Hepatocyte (in vitro differentiated cells): Measurements from ENCODE around the gene SOST. TPM values are rescaled to one million over a fixed set of nuclear protein-coding genes. Genes with fewer than 3 reads are reported as not detected.
"Not testable (repeated sequence)": the region's sequence is repeated elsewhere in the genome, so short reads cannot be mapped to it uniquely, and the experiment has no call there.

Experiments
- DNase-seq: peaks from one replicate; pipeline ENCODE4 v3.0.0-alpha.2; 2016; ENCODE audit warnings: low spot score
- H2AFZ ChIP-seq: fragments of 200-600 bp; sonication (generic); 2 replicates; pipeline ENCODE4 v1.6.0; 2016; ENCODE audit warnings: antibody characterized with exemption, mild to moderate bottlenecking
- H3K27ac ChIP-seq: fragments of 200-600 bp; sonication (generic); 2 replicates; pipeline ENCODE4 v1.5.1; 2016; ENCODE audit warnings: mild to moderate bottlenecking
- H3K27me3 ChIP-seq: fragments of 200-600 bp; sonication (generic); 2 replicates; pipeline ENCODE4 v1.6.1; 2016
- H3K36me3 ChIP-seq: fragments of 200-600 bp; sonication (generic); replicated peaks from 2 replicates; pipeline ENCODE4 v1.5.1; 2016; ENCODE audit warnings: low read depth; ENCODE audit not compliant: insufficient read depth
- H3K4me1 ChIP-seq: fragments of 200-600 bp; sonication (generic); 2 replicates; pipeline ENCODE4 v1.5.1; 2016; ENCODE audit warnings: mild to moderate bottlenecking, moderate library complexity; ENCODE audit not compliant: insufficient read depth
- H3K4me2 ChIP-seq: fragments of 200-600 bp; sonication (generic); 2 replicates; pipeline ENCODE4 v1.6.0; 2016
- H3K4me3 ChIP-seq: fragments of 200-600 bp; sonication (generic); 2 replicates; pipeline ENCODE4 v1.5.1; 2016; ENCODE audit warnings: mild to moderate bottlenecking
- H3K79me2 ChIP-seq: fragments of 200-600 bp; sonication (generic); 2 replicates; pipeline ENCODE4 v1.6.0; 2017; ENCODE audit warnings: mild to moderate bottlenecking
- H3K9me2 ChIP-seq: fragments of 200-600 bp; sonication (generic); replicated peaks from 2 replicates; pipeline ENCODE4 v1.6.0; 2017; ENCODE audit warnings: mild to moderate bottlenecking; ENCODE audit not compliant: insufficient read depth
- H3K9me3 ChIP-seq: fragments of 200-600 bp; sonication (generic); 2 replicates; pipeline ENCODE4 v1.5.1; 2016; ENCODE audit warnings: low read depth, mild to moderate bottlenecking
- H4K20me1 ChIP-seq: fragments of 200-600 bp; sonication (generic); 2 replicates; pipeline ENCODE4 v1.6.0; 2016; ENCODE audit warnings: mild to moderate bottlenecking; ENCODE audit not compliant: insufficient read depth, poor library complexity, severe bottlenecking
- EZH2 ChIP-seq: fragments of 200-600 bp; sonication (generic); IDR thresholded peaks from 2 replicates; pipeline ENCODE4 v1.6.1; 2016; ENCODE audit warnings: antibody characterized with exemption, mild to moderate bottlenecking, borderline replicate concordance
- EZH2phosphoT487 ChIP-seq: fragments of 200-600 bp; sonication (generic); IDR thresholded peaks from one replicate; pipeline ENCODE4 v1.6.1; 2018; ENCODE audit warnings: antibody characterized with exemption, mild to moderate bottlenecking, low read depth, moderate library complexity; ENCODE audit not compliant: unreplicated experiment, severe bottlenecking
- WGBS: methylation state at CpG from one replicate; pipeline ENCODE4 v1.1.6; 2016; ENCODE audit warnings: low lambda C conversion rate; ENCODE audit errors: missing lambda C conversion rate; 5-methylcytosine and 5-hydroxymethylcytosine counted together
- polyA plus RNA-seq: library from polyadenylated mRNA; unstranded; fragments of >200 nt; fragmentation: Nextera tagmentation; extraction: Ambion mirVana; gene quantifications from 2 replicates; pipeline ENCODE4 v1.2.1, GENCODE V29; 2016
- total RNA-seq: library from RNA; depleted of rRNA; stranded (reverse); fragments of >200 nt; gene quantifications from 2 replicates; pipeline ENCODE4 v1.2.3, GENCODE V29; 2014
- TF ChIP-seq, protein P1 (sequence below): fragments of 200-600 bp; sonication (generic); IDR thresholded peaks from 2 replicates; pipeline ENCODE4 v1.5.1; 2016; ENCODE audit warnings: antibody characterized with exemption, mild to moderate bottlenecking; ENCODE audit not compliant: poor library complexity

SOST gene
- total and polyA plus RNA-seq, 2 experiments from 2014 or later = not detected

DNA sequence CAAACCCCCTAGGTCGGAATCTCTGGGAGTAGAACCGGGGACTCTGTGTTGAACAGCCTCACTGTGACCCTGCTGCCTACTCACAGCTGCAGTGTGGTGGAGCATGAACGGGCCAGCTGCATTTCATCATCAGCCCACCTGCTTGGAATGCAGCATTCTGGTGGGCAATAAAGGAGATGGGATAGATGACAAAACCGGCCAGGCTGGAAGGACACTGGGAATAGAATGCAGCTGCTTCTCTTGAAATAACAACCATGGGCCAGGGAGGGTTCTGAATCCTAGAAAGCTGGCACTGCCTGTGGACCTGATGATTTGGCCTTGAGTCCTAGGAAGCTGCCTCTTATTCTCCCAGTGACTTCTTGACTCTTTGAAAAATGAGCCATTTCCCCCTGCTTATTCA lies 45.2 kb upstream of the SOST start:
- H4K20me1 ChIP-seq = no peaks in the 10 kb centered on the region
- no peaks in the 10 kb centered on the region for H3K79me2 ChIP-seq
- H3K27ac ChIP-seq = no peak overlapping the region
- H2AFZ ChIP-seq = no peak overlapping the region
- H3K4me1 ChIP-seq = no peaks in the 10 kb centered on the region
- DNase-seq = no peak
- WGBS = 48% methylated on average over 4 of the region's 4 CpGs
- TF ChIP-seq EZH2 = no peak
- TF ChIP-seq EZH2phosphoT487 = no peak
- TF ChIP-seq, protein P1, sequence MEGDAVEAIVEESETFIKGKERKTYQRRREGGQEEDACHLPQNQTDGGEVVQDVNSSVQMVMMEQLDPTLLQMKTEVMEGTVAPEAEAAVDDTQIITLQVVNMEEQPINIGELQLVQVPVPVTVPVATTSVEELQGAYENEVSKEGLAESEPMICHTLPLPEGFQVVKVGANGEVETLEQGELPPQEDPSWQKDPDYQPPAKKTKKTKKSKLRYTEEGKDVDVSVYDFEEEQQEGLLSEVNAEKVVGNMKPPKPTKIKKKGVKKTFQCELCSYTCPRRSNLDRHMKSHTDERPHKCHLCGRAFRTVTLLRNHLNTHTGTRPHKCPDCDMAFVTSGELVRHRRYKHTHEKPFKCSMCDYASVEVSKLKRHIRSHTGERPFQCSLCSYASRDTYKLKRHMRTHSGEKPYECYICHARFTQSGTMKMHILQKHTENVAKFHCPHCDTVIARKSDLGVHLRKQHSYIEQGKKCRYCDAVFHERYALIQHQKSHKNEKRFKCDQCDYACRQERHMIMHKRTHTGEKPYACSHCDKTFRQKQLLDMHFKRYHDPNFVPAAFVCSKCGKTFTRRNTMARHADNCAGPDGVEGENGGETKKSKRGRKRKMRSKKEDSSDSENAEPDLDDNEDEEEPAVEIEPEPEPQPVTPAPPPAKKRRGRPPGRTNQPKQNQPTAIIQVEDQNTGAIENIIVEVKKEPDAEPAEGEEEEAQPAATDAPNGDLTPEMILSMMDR = no peak
- no peaks in the 10 kb centered on the region for H3K9me2 ChIP-seq
- no peaks in the 10 kb centered on the region for H3K36me3 ChIP-seq
- no peak overlapping the region for H3K4me3 ChIP-seq
- no peak overlapping the region for H3K4me2 ChIP-seq
- H3K27me3 ChIP-seq = no peaks in the 10 kb centered on the region
- H3K9me3 ChIP-seq = no peaks in the 10 kb centered on the region

DNA sequence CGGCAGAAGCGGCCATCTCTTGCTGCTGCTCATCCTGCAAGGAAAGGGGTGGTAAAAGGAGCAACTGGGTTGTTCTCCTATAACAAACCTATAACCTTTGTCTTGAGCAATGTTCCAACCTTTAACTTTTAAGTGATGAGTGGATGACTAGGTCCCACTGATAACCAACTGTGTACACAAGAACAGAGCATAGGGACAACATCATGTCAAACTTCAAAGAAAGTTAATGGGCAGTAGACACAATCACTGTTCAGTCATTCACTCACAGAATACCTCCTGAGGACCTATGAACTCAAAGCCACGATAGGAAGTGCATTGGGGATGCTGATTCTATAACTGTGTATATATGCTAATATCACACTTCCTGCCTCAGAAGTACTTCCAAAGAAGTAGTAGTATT lies 43.3 kb upstream of the SOST start:
- Histone ChIP-seq H3K27ac (no peak overlapping the region), H4K20me1 (no peaks in the 10 kb centered on the region), H3K4me2 (no peak overlapping the region), H3K4me1 (no peaks in the 10 kb centered on the region), H2AFZ (no peak overlapping the region), H3K79me2 (no peaks in the 10 kb centered on the region), H3K36me3 (no peaks in the 10 kb centered on the region), H3K27me3 (no peaks in the 10 kb centered on the region), H3K9me3 (no peaks in the 10 kb centered on the region), H3K9me2 (no peaks in the 10 kb centered on the region), H3K4me3 (no peak overlapping the region)
- DNase-seq = no peak
- WGBS = 81% methylated on average over 3 of the region's 3 CpGs
- no peak for TF ChIP-seq EZH2
- TF ChIP-seq, protein P1 = no peak
- TF ChIP-seq EZH2phosphoT487 = no peak

DNA sequence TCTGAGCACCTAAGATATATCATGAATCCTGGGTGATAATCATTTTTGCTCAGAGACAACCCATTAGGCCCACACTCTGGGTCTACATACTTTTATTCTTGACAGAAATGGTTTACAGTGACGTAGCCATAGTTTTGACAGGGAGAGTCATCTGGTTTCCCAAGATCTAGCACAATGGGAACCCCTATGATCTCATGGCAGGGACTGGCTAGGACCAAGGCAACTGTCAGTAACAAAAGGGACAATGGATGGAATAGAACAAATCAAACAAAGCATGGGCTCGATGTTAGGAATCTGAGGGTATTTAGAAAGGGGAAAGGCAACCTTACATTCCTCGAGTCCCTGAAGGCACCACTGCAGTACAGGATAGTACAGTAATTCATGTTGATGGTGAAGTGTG lies 42.1 kb upstream of the SOST start:
- no peaks in the 10 kb centered on the region for H3K79me2 ChIP-seq
- no peak for DNase-seq
- H3K9me2 ChIP-seq = no peaks in the 10 kb centered on the region
- H3K27me3 ChIP-seq = no peaks in the 10 kb centered on the region
- H4K20me1 ChIP-seq = no peaks in the 10 kb centered on the region
- H3K4me2 ChIP-seq = no peak overlapping the region
- H3K36me3 ChIP-seq = no peaks in the 10 kb centered on the region
- TF ChIP-seq, protein P1 = no peak
- TF ChIP-seq EZH2phosphoT487 = no peak
- TF ChIP-seq EZH2 = no peak
- H2AFZ ChIP-seq = no peak overlapping the region
- H3K4me3 ChIP-seq = no peak overlapping the region
- H3K9me3 ChIP-seq = no peaks in the 10 kb centered on the region
- 89% methylated on average over 3 of the region's 3 CpGs for WGBS
- no peak overlapping the region for H3K27ac ChIP-seq
- no peaks in the 10 kb centered on the region for H3K4me1 ChIP-seq

DNA sequence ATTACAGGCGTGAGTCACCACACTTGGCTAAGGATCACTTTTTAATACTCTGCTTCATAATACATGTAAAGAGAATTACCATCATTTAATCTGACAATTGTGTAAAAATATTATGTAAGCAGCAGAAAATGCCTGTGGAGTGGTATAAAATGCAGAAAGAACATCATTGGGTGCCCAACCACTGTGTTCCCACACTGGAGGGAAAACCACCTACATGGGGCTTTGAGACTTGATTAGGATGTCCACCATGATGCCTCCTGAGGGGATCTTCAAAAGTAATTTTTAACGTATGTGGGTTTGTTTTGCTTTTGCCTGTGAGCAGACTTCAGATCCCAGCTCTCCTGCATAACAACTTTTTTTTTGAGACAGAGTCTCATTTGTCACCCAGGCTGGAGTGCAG lies 40.5 kb upstream of the SOST start:
- no peak overlapping the region for H3K4me2 ChIP-seq
- H3K36me3 ChIP-seq = no peaks in the 10 kb centered on the region
- H3K4me3 ChIP-seq = no peak overlapping the region
- H3K27me3 ChIP-seq = no peaks in the 10 kb centered on the region
- H3K4me1 ChIP-seq = no peaks in the 10 kb centered on the region
- H3K9me3 ChIP-seq = no peaks in the 10 kb centered on the region
- no peak overlapping the region for H2AFZ ChIP-seq
- H3K79me2 ChIP-seq = no peaks in the 10 kb centered on the region
- TF ChIP-seq EZH2 (no peak), EZH2phosphoT487 (no peak)
- TF ChIP-seq, protein P1 = no peak
- H3K27ac ChIP-seq = no peak overlapping the region
- H3K9me2 ChIP-seq = no peaks in the 10 kb centered on the region
- no peaks in the 10 kb centered on the region for H4K20me1 ChIP-seq
- WGBS = 91% methylated on average over 2 of the region's 2 CpGs
- DNase-seq = no peak

DNA sequence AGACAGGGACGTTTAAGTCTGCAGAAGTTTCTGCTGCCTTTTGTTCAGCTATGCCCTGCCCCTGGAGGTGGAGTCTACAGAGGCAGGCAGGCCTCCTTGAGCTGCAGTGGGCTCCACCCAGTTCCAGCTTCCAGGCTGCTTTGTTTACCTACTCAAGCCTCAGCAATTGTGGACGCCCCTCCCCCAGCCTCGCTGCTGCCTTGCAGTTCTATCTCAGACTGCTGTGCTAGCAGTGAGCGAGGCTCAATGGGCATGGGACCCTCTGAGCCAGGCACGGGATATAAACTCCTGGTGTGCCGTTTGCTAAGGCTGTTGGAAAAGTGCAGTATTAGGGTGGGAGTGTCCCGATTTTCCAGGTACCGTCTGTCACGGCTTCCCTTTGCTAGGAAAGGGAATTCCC lies 39.4 kb upstream of the SOST start:
- H3K27me3 ChIP-seq, H4K20me1 ChIP-seq, H3K79me2 ChIP-seq, H3K9me3 ChIP-seq, H3K36me3 ChIP-seq, DNase-seq, H3K4me3 ChIP-seq, H3K9me2 ChIP-seq, H3K4me1 ChIP-seq, H2AFZ ChIP-seq, H3K4me2 ChIP-seq, H3K27ac ChIP-seq: not testable (repeated sequence)
- 81% methylated on average over 9 of the region's 9 CpGs for WGBS

DNA sequence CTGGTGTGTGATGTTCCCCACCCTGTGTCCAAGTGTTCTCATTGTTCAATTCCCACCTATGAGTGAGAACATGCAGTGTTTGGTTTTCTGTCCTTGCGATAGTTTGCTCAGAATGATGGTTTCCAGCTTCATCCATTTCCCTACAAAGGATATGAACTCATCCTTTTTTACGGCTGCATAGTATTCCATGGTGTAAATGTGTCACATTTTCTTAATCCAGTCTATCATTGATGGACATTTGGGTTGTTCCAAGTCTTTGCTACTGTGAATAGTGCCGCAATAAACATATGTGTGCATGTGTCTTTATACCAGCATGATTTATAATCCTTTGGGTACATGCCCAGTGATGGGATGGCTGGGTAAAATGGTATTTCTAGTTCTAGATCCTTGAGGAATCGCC lies 34.1 kb upstream of the SOST start:
- H3K79me2 ChIP-seq, H3K27me3 ChIP-seq, H3K27ac ChIP-seq, H3K4me2 ChIP-seq, H3K4me1 ChIP-seq, H4K20me1 ChIP-seq, H2AFZ ChIP-seq, H3K9me3 ChIP-seq, H3K9me2 ChIP-seq, H3K4me3 ChIP-seq, H3K36me3 ChIP-seq, DNase-seq: not testable (repeated sequence)
- 91% methylated on average over 4 of the region's 4 CpGs for WGBS
